ENCODE measurements around the gene HLF. TPM values are rescaled to one million over a fixed set of nuclear protein-coding genes. Genes with fewer than 3 reads are reported as not detected.

Gene HLF
- polyA plus RNA-seq, 1 donor from 2014 or later, result not detected

DNA sequence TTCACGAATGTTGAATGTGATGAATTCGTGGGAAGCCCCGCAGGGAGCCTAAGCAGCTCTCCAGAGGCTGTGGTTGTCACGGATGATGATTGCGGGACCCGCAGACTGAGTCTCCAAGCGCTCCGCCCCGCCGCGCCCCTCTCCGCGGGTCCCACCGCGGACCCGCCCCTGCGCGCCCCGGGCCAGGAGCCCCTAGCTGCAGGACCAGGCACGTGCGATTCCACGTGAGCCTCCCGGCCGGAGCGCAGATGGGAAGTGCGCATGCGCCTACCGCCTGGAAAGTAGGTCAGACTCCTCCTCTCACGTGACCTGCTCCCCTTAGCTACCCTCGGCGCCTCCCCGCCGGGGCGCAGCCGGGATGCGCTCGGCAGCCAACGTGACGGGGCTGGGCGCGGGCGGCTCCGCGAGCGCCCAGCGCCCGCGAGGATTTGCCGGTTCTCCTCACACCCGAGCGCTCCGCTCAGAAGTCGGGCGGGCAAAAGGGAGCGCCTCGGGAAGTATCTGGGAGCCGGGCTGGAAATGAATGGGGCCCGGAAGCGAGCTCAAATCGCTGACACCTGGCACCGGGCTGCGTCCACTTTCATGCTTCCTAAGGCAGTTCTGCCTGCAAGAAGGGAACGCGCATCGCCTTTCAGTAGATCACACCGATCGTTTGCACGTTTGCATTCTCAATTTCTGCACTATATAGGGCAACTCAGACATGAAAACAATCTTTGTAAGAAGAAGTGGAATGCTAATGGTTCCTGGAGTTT lies 26.4 kb upstream of the HLF start:
- H3K4me1 Mint-ChIP-seq, result peaks cover 21 to 33% (median 25%) of the 10 kb centered on the region in 3 donors
- H3K27me3 Mint-ChIP-seq, result peaks cover 17% of the 10 kb centered on the region
- peaks cover 3% of the 10 kb centered on the region for H3K36me3 Mint-ChIP-seq
- peak overlapping the region in 1 of 3 donors; percentile 47 for H3K27ac Mint-ChIP-seq
- H3K4me3 Mint-ChIP-seq, result peak overlapping the region; percentile 80 to 94 (median 87)
- peaks cover 0 to 2% (median 0%) of the 10 kb centered on the region in 3 donors for H3K9me3 Mint-ChIP-seq

DNA sequence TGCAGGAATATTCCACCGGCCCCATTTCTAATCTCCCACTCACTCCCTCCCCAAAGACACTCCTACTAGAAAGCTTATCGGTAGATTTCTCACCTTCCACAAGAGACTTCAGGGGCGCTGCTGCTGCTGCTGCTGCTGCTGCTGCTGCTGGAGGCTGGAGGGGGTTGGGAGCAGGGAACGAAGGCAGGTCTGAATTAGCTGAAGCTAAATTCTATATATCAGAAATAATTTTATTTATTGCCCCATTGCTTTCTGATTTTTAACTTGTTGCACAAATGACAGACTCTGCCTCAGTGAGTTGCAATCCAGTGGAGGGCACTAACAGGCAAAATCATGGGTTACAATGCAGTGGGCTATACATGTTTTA lies 25.8 kb upstream of the HLF start:
- H3K9me3 Mint-ChIP-seq, result peaks cover 0 to 2% (median 0%) of the 10 kb centered on the region in 3 donors
- peak overlapping the region in 1 of 3 donors; percentile 47 for H3K27ac Mint-ChIP-seq
- H3K36me3 Mint-ChIP-seq, result peaks cover under 1% of the 10 kb centered on the region
- H3K4me3 Mint-ChIP-seq, result peak overlapping the region; percentile 80 to 94 (median 87)
- peaks cover 21 to 30% (median 22%) of the 10 kb centered on the region in 3 donors for H3K4me1 Mint-ChIP-seq
- peaks cover 19% of the 10 kb centered on the region for H3K27me3 Mint-ChIP-seq

DNA sequence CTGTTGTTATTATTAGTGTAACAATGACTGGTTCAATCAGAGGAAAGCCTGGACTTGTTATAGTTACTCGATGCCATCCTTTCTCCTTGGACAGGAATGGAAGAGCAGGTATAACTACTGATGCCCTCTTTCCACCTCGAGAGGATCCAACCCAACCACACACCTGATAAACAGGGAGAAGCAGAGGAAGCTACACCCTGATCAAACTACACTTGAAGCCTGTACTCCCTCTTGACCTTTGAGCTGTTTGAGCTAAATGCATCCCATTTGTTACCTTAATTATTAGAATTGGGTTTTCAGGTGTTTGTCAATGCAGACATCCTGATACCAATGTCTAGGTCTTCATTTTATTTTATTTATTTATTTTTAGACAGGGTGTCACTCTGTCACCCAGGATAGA lies 23.7 kb upstream of the HLF start:
- no peak overlapping the region for H3K27ac Mint-ChIP-seq
- H3K27me3 Mint-ChIP-seq, result peaks cover 24% of the 10 kb centered on the region
- no peak overlapping the region for H3K4me3 Mint-ChIP-seq
- H3K4me1 Mint-ChIP-seq, result peaks cover 13 to 22% (median 15%) of the 10 kb centered on the region in 3 donors
- peaks cover 0 to 2% (median 0%) of the 10 kb centered on the region in 3 donors for H3K9me3 Mint-ChIP-seq
- no peaks in the 10 kb centered on the region for H3K36me3 Mint-ChIP-seq

DNA sequence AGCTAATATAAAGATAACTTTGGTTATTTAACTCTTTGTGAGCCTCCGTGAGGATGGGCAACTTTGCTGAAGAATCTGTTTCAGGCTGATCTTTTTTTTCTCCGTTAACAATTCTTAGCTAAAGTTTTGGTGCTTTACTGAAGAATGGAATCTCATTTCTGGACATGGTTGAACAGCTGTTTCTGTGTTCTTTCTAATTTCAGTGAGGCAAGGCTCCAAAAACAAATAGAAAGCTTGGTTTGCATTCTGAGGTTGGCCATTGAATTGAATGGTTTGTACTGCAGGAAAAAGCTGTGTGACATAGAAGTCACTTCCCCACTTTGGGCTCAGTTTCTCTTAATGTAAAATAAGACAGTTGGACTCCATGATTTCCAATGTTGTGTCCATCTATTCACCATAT lies 22.3 kb upstream of the HLF start:
- Mint-ChIP-seq H3K27me3 (peaks cover 24% of the 10 kb centered on the region), H3K9me3 (peaks cover 0 to 4% (median 2%) of the 10 kb centered on the region in 3 donors)

DNA sequence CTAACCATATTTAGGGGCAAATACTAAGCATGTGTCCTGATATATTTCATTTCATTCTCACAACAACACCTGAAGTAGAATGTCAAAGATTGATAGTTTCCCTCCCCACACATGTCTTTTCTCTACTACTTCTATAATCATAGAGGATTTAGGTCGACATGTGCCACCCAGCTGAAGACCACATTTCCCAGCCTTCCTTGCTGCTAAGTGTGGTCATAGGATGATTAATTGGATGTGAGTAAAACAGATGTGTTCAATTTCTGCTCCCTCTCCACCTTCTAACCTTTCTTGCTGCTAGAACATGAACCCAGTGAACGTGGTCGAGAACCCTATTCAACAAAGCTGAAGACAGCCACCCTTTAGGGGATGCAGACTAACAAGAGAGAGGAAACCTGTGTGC lies 18.8 kb upstream of the HLF start:
- H3K36me3 Mint-ChIP-seq, result peaks cover under 1% of the 10 kb centered on the region
- no peak overlapping the region for H3K27ac Mint-ChIP-seq
- H3K9me3 Mint-ChIP-seq, result peaks cover 0 to 7% (median 2%) of the 10 kb centered on the region in 3 donors
- H3K27me3 Mint-ChIP-seq, result peaks cover 30% of the 10 kb centered on the region
- H3K4me3 Mint-ChIP-seq, result no peak overlapping the region
- H3K4me1 Mint-ChIP-seq, result no peaks in the 10 kb centered on the region

More for the DNA sequence above, 22.3 kb upstream of the HLF start:
- Mint-ChIP-seq H3K4me3 (no peak overlapping the region), H3K36me3 (no peaks in the 10 kb centered on the region), H3K27ac (no peak overlapping the region), H3K4me1 (peaks cover 5 to 12% (median 8%) of the 10 kb centered on the region in 3 donors)

DNA sequence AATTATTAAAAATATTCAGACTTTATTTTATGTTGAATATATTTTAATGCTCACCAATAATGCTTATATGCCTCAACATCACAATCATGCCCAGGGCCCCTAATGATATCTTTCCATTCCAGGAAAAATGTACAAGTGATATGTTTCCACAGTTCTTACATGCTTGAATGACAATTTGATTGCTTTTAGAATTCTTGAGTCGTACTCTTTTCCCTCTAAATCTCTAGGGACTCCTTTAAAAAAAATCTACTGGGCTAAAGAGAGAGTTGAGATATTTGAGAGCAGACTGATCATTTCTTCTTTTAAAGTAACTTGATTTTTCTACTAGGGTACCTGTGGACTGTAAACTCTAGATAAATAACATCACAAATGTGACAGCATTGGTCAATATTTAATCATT lies 18.2 kb upstream of the HLF start:
- Mint-ChIP-seq H3K27me3 (peaks cover 30% of the 10 kb centered on the region), H3K9me3 (peaks cover 0 to 7% (median 2%) of the 10 kb centered on the region in 3 donors)

DNA sequence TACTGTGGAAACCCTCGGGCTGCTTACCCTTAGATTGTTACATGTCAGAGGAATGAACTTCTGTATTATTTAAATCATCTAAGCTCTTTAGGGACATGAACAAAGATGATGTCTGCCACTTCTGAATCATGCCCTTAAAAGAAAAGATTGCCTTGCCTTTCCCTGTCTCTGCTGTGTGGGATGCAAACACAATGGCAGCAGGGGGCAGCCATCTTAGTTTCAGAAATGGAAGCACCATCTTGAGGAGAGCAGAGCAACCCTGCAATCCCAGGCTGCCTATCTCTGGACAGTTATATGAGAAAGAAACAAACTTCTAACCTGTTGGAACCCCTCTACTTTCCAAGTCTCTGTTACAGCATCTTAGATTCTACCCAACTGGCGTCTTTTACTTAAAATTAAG lies 16.7 kb upstream of the HLF start:
- peaks cover 1% of the 10 kb centered on the region for H3K36me3 Mint-ChIP-seq
- H3K4me3 Mint-ChIP-seq, result no peak overlapping the region
- no peaks in the 10 kb centered on the region for H3K4me1 Mint-ChIP-seq
- H3K27ac Mint-ChIP-seq, result no peak overlapping the region
- peaks cover 18% of the 10 kb centered on the region for H3K27me3 Mint-ChIP-seq
- H3K9me3 Mint-ChIP-seq, result peaks cover 0 to 7% (median 2%) of the 10 kb centered on the region in 3 donors

More for the DNA sequence above, 18.2 kb upstream of the HLF start:
- H3K4me3 Mint-ChIP-seq, result no peak overlapping the region
- peaks cover 1% of the 10 kb centered on the region for H3K36me3 Mint-ChIP-seq
- no peak overlapping the region for H3K27ac Mint-ChIP-seq
- H3K4me1 Mint-ChIP-seq, result no peaks in the 10 kb centered on the region

DNA sequence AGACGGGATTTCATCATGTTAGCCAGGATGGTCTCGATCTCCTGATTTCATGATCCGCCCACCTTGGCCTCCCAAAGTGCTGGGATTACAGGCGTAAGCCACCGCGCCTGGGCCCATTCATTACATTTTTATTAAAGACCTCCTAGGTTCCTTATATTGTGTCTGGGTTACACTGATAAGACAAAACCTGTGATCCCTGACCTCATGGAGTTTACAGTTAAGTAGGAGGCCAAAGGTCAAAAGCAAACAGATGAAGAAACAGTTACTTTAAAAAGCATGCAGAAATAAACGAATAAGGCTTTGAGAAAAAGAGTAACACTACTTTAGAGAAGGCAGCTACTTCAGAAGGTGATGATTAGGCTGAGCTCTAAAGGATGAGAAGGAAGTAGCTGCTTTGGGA lies 14.9 kb upstream of the HLF start:
- Mint-ChIP-seq H3K27me3 (peaks cover 14% of the 10 kb centered on the region), H3K9me3 (peaks cover 0 to 7% (median 2%) of the 10 kb centered on the region in 3 donors), H3K27ac (no peak overlapping the region), H3K4me1 (no peaks in the 10 kb centered on the region), H3K4me3 (no peak overlapping the region), H3K36me3 (peaks cover 3% of the 10 kb centered on the region)

DNA sequence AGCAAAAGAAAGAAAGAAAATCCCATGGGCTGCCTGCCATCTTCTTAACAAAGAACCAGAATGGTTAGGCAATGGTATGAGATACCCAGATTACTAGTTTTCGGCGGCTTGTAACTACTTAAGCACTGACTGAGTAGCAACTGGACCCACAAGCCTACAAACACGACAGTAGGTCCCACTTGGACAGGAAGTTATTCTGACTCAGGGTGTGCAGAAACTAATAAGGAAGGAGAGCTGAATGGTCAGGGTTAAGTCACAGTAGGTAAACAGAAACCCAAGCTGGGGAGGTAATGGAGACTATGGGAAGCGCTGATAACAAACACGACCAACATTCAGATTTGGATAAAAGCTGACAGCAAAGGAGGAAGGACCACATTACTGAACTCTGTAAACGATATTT lies 10.4 kb upstream of the HLF start:
- H3K4me3 Mint-ChIP-seq, result no peak overlapping the region

DNA sequence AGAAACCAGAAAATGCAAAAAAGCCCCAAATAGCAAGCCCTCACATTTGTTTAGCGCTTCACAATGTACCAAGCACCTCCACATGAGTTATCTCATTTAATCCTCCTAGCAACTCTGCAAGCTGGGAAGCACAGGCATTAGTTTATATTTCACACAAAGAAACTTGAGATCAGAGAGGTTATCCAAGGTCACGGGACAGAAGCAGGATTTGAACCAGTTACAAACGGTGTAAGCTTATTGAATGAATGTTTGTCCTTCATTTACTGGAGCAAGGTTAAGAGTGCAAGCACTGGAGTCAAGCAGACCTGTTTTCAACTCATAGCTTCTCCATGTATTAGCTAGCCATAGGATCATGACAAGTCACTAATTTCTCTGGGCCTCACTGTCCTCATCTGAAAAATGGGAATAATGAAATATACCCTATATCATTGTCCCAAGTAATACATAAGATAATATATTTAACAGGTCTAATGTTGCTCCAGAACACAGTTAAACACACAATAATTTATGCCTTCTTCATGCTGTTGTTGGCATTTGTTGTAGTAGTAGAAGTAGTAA lies 6.1 kb upstream of the HLF start:
- peaks cover 2% of the 10 kb centered on the region for H3K36me3 Mint-ChIP-seq
- no peak overlapping the region for H3K4me3 Mint-ChIP-seq
- H3K27ac Mint-ChIP-seq, result no peak overlapping the region
- peaks cover 48% of the 10 kb centered on the region for H3K27me3 Mint-ChIP-seq
- peaks cover 0 to 11% (median 1%) of the 10 kb centered on the region in 3 donors for H3K4me1 Mint-ChIP-seq
- H3K9me3 Mint-ChIP-seq, result peaks cover 0 to 11% (median 2%) of the 10 kb centered on the region in 3 donors

More for the DNA sequence above, 10.4 kb upstream of the HLF start:
- Mint-ChIP-seq H3K27ac (no peak overlapping the region), H3K4me1 (no peaks in the 10 kb centered on the region), H3K27me3 (peaks cover 15% of the 10 kb centered on the region), H3K36me3 (peaks cover 3% of the 10 kb centered on the region), H3K9me3 (peaks cover 0 to 2% (median 0%) of the 10 kb centered on the region in 3 donors)

DNA sequence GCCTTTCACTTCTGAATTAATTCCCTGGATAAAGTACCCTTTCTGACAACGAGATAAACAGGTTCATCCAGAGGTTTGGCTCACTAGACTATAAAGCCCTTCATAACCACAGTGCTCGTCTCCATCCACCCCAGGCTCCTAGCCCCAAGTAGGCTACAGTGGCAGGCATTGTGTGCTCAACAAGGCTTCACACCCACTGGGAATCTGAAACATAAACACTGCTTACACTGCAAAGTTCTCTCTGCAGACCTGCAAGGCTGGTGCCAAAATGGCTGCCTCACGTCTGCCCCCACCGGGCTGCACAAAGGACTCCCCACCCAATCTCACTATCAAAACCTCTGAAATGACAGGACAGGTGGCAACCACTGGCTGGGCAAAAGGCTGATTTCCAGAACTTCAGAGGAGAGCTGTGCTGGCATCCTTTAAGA lies 5.1 kb upstream of the HLF start:
- peaks cover 54% of the 10 kb centered on the region for H3K27me3 Mint-ChIP-seq

DNA sequence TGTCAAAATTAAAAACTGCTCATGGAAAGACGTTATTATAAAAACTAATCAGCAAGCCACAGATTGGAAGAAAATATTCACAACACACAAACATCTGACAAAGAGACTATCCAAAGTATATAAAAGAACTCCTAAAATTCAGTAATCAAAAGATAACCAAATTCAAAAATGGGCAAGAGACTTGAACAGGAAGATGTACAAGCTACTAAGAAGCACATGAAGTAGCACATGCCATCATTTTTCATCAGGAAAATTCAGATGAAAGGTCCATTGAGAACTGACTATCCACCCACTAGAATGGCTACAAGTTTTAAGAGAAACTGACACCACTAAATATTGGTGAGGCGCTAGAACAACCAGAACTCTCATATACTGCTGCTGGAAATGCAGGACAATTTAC lies 3.4 kb upstream of the HLF start:
- Mint-ChIP-seq H3K27me3 (peaks cover 57% of the 10 kb centered on the region), H3K36me3 (no peaks in the 10 kb centered on the region), H3K9me3 (peaks cover 1 to 11% (median 2%) of the 10 kb centered on the region in 3 donors), H3K4me3 (peak overlapping the region in 1 of 4 donors; percentile 37), H3K27ac (no peak overlapping the region), H3K4me1 (peaks cover 6 to 17% (median 8%) of the 10 kb centered on the region in 3 donors)

More for the DNA sequence above, 5.1 kb upstream of the HLF start:
- Mint-ChIP-seq H3K4me1 (peaks cover 6 to 17% (median 8%) of the 10 kb centered on the region in 3 donors), H3K4me3 (no peak overlapping the region), H3K36me3 (no peaks in the 10 kb centered on the region), H3K27ac (no peak overlapping the region), H3K9me3 (peaks cover 1 to 11% (median 2%) of the 10 kb centered on the region in 3 donors)

DNA sequence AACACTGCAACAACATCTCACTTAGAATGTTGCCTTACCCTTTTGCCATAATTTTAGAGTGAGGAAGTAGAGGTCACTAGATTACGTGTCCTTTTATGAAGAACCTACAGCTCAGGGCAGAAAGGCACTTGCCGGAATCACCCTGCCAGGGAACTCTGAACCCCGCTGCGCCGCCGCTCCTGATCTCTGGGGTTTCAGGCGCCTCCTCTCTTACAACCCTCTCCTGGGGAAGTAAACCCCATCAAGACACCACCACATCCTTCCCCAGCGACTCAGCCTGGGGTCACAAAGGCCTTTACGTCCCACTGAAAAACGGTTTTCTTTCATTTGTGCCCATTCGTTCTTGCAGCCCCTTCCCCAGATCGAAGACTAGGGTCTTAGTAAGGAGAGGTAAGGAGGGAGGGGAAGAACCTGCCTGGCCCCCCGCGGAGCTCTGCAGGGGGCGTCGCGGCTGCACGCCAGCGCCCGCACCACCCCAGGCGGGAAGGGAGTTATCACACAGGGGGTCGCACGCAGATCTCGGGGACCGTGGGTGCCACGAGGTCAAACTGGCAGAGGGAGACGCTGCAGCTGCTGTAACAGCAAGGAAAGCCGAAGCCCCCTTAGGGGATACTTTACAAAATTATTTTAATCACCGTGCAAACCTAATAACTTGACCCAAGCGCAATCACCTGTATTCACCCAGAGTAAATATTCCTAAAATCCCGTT lies 1.0 kb upstream of the HLF start:
- Mint-ChIP-seq H3K9me3 (peaks cover 1 to 11% (median 2%) of the 10 kb centered on the region in 3 donors), H3K4me1 (peaks cover 6 to 22% (median 8%) of the 10 kb centered on the region in 3 donors), H3K27me3 (peaks cover 67% of the 10 kb centered on the region), H3K27ac (peak overlapping the region; percentile 16 to 84 (median 51)), H3K4me3 (peak overlapping the region; percentile 52 to 88 (median 78)), H3K36me3 (no peaks in the 10 kb centered on the region)

DNA sequence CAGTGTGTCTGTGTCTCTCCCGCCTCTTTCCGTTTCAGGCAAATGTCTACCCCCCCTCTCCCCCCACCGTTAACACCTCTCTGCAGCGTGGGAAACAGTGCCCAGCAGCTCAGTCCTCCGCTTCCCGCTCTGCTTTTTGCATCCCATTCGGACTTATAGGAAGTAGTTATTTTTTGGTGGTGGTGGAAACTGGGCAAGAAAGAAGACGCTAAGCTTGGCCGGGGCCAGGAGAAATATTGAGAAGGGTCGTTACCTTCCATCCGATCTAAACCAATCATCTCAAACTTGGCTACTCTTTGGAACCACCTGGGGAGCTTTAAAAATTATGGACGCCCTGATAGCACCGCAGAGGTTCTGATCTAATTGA lies 499 bp upstream of the HLF start:
- Mint-ChIP-seq H3K4me1 (peaks cover 6 to 22% (median 8%) of the 10 kb centered on the region in 3 donors), H3K4me3 (peak overlapping the region; percentile 52 to 88 (median 78)), H3K27me3 (peaks cover 70% of the 10 kb centered on the region), H3K9me3 (peaks cover 1 to 11% (median 2%) of the 10 kb centered on the region in 3 donors), H3K27ac (peak overlapping the region in 1 of 3 donors; percentile 51), H3K36me3 (no peaks in the 10 kb centered on the region)

Measured in IgD-negative memory B cell (primary cell).